ENCODE measurements around the gene TBC1D16. TPM values are rescaled to one million over a fixed set of nuclear protein-coding genes. Genes with fewer than 3 reads are reported as not detected.

Gene TBC1D16
- polyA plus RNA-seq, 1 experiment: 9.0 TPM

- TF ChIP-seq, protein P1, sequence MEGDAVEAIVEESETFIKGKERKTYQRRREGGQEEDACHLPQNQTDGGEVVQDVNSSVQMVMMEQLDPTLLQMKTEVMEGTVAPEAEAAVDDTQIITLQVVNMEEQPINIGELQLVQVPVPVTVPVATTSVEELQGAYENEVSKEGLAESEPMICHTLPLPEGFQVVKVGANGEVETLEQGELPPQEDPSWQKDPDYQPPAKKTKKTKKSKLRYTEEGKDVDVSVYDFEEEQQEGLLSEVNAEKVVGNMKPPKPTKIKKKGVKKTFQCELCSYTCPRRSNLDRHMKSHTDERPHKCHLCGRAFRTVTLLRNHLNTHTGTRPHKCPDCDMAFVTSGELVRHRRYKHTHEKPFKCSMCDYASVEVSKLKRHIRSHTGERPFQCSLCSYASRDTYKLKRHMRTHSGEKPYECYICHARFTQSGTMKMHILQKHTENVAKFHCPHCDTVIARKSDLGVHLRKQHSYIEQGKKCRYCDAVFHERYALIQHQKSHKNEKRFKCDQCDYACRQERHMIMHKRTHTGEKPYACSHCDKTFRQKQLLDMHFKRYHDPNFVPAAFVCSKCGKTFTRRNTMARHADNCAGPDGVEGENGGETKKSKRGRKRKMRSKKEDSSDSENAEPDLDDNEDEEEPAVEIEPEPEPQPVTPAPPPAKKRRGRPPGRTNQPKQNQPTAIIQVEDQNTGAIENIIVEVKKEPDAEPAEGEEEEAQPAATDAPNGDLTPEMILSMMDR (IDR thresholded peaks at IDR 0.05; ENCODE audit: insufficient read depth, low read depth, low read length): no peak
- Histone ChIP-seq H3K27me3 (ENCODE audit: control insufficient read depth, insufficient read depth, low read length) (peaks cover 11% of the 10 kb centered on the region), H3K4me3 (ENCODE audit: low read depth, low read length) (no peak overlapping the region), H3K36me3 (ENCODE audit: control insufficient read depth, insufficient read depth, low read length) (no peaks in the 10 kb centered on the region)
- POLR2A ChIA-PET: no interaction called here
- CTCF ChIA-PET: no interaction called here
- no peak for DNase-seq (ENCODE audit: low read depth)
These were observed 129.8 kb downstream of the TBC1D16 start for GRCh38 chr17:79905832-79906231.

DNA sequence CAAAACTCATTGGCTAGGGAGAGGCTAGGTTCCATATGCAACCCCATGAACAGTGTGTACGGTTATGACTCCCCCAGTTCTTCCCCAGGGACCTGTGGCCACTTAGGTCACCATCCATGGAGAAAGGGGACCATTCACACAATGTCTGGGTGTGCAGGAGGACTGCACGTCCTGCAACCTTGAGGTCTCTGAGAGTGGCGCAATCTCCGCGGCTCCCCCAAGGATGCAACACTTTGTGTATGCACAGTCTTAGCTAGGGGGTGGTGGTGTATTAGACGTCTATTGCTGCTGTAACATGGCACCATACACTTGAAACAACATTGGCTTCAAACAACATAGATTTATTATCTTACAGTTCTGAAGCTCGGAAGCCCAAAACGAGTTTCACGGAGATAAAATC lies 130.8 kb downstream of the TBC1D16 start:
- peaks cover 13% of the 10 kb centered on the region for H3K27me3 ChIP-seq (ENCODE audit: control insufficient read depth, insufficient read depth, low read length)
- POLR2A ChIA-PET: no interaction called here
- no peak for DNase-seq (ENCODE audit: low read depth)

GRCh38 chr17:79902146-79902791 lies 133.4 kb downstream of the TBC1D16 start:
- ChIA-PET POLR2A (no interaction called here), CTCF (interaction anchor here (0.6 to 1.6 kb wide), 2 partner anchors 17 to 61 kb away, joined by 3 to 4 read pairs; no protein-coding TSS in a partner anchor)
- H3K27me3 ChIP-seq (ENCODE audit: control insufficient read depth, insufficient read depth, low read length): peaks cover 14% of the 10 kb centered on the region
- DNase-seq (ENCODE audit: low read depth): no peak
- no peaks in the 10 kb centered on the region for H3K36me3 ChIP-seq (ENCODE audit: control insufficient read depth, insufficient read depth, low read length)
- H3K4me3 ChIP-seq (ENCODE audit: low read depth, low read length): no peak overlapping the region
- TF ChIP-seq, protein P1 (IDR thresholded peaks at IDR 0.05; ENCODE audit: insufficient read depth, low read depth, low read length): no peak

More for the DNA sequence above, 130.8 kb downstream of the TBC1D16 start:
- Histone ChIP-seq H3K36me3 (ENCODE audit: control insufficient read depth, insufficient read depth, low read length) (no peaks in the 10 kb centered on the region), H3K4me3 (ENCODE audit: low read depth, low read length) (no peak overlapping the region)
- CTCF ChIA-PET: no interaction called here
- TF ChIP-seq, protein P1 (IDR thresholded peaks at IDR 0.05; ENCODE audit: insufficient read depth, low read depth, low read length): no peak

- DNase-seq (ENCODE audit: low read depth): no peak
- POLR2A ChIA-PET: no interaction called here
- H3K4me3 ChIP-seq (ENCODE audit: low read depth, low read length): no peak overlapping the region
- H3K36me3 ChIP-seq (ENCODE audit: control insufficient read depth, insufficient read depth, low read length): no peaks in the 10 kb centered on the region
- CTCF ChIA-PET: interaction anchor here (1.6 kb wide), 1 partner anchor 18 kb away, joined by 4 read pairs; no protein-coding TSS in a partner anchor
- TF ChIP-seq, protein P1 (IDR thresholded peaks at IDR 0.05; ENCODE audit: insufficient read depth, low read depth, low read length): no peak
- H3K27me3 ChIP-seq (ENCODE audit: control insufficient read depth, insufficient read depth, low read length): peaks cover 13% of the 10 kb centered on the region
These were observed 134.5 kb downstream of the TBC1D16 start for GRCh38 chr17:79901131-79901530.

GRCh38 chr17:79899584-79899983 lies 136.1 kb downstream of the TBC1D16 start:
- no peaks in the 10 kb centered on the region for H3K36me3 ChIP-seq (ENCODE audit: control insufficient read depth, insufficient read depth, low read length)
- TF ChIP-seq, protein P1 (IDR thresholded peaks at IDR 0.05; ENCODE audit: insufficient read depth, low read depth, low read length): no peak
- ChIA-PET CTCF (no interaction called here), POLR2A (no interaction called here)
- H3K4me3 ChIP-seq (ENCODE audit: low read depth, low read length): no peak overlapping the region
- no peak for DNase-seq (ENCODE audit: low read depth)
- H3K27me3 ChIP-seq (ENCODE audit: control insufficient read depth, insufficient read depth, low read length): peaks cover 12% of the 10 kb centered on the region
